Hindlimb muscle (tissue), 1 donor: ENCODE measurements around the gene KNSTRN. TPM values are rescaled to one million over a fixed set of nuclear protein-coding genes. Genes with fewer than 3 reads are reported as not detected.

Experiments
- DNase-seq: peaks from one replicate; pipeline ENCODE4 v3.0.0-alpha.2; 2013
- polyA plus RNA-seq: library from polyadenylated mRNA; unstranded; fragments of 120-200 nt; gene quantifications from one replicate; pipeline ENCODE4 v1.2.1, GENCODE V29; 2013; ENCODE audit not compliant: insufficient read length

The KNSTRN gene, protein sequence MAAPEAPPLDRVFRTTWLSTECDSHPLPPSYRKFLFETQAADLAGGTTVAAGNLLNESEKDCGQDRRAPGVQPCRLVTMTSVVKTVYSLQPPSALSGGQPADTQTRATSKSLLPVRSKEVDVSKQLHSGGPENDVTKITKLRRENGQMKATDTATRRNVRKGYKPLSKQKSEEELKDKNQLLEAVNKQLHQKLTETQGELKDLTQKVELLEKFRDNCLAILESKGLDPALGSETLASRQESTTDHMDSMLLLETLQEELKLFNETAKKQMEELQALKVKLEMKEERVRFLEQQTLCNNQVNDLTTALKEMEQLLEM
- 16.8 TPM for polyA plus RNA-seq

- peak; percentile 91 for DNase-seq
Measured at GRCh38 chr15:40382580-40383456, at the start of gene KNSTRN. TSS of gene KNSTRN (plus strand) at chr15:40382721. CDS start at chr15:40382836, 115 bp downstream.

GRCh38 chr15:40333922-40334492 lies 48.5 kb upstream of the KNSTRN start:
- DNase-seq: peak; percentile 76

GRCh38 chr15:40334541-40334940 lies 48.0 kb upstream of the KNSTRN start:
- no peak for DNase-seq

DNA sequence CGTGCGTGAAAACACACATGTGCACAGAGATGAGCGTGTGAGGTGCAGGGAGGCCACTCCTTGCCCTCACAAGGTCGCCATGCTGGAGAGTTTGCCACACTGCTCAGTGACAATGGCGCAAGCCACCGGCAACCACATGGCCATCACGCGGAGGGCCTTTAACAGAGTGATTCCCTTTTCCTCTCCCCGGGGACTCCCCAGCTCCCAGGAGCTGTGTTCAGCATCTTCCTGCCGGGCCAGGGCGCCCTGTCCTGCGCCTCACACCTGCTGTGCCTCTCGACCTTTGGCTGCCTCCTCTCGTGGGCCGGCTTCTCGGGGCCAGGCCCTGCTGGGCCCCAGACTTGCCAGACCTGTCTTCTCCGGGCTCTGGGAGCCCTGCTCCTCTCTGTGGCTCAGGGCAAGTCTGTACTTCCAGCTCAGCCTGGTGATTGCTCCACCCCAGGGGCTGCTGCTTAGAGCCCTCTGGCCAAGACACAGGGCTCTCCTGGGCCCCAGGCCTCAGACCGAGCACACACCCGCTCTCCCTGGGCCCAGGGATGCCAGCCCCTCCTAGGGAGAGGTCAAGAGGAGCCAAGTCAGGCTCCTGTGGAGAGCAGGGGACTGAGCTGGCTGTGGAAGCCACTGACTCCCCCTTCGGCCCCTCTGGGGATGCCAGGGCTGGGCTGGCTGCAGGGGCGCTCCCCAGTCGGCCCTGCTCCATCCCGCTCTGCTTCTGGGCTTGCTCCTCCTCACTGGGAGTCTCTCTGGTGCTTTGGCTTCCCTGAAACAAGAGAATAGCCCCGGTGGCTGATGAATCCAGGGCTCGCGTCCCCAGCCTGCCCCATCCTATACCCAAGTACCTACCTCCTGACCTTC lies 47.4 kb upstream of the KNSTRN start:
- no peak for DNase-seq

GRCh38 chr15:40335938-40336743 lies 46.4 kb upstream of the KNSTRN start:
- DNase-seq: no peak

DNA sequence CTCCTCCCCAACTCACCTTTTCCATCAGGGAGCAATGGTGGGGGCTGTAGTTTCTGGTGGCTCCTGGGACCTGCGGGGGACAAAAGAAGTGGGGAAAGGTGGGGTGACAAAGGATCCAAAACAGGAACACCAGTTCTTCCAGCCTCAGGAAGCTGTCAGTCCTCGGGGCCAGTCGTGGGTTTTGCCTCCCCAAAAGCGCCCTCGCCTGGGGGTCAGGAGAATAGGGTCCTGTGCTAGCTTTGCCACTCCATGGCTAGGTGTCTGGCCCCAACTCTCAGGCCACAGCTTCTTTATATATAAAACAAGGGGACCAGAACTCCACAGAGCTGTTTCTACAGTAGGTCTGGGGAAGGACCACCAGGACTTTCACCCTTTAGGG lies 45.8 kb upstream of the KNSTRN start:
- DNase-seq: no peak

- DNase-seq: no peak
Measured at GRCh38 chr15:40337597-40337996, 44.9 kb upstream of the KNSTRN start.

GRCh38 chr15:40338041-40338657 lies 44.4 kb upstream of the KNSTRN start:
- DNase-seq: peak; percentile 49

GRCh38 chr15:40338921-40339620 lies 43.5 kb upstream of the KNSTRN start:
- DNase-seq: no peak

GRCh38 chr15:40339621-40339945 lies 42.9 kb upstream of the KNSTRN start:
- no peak for DNase-seq

DNA sequence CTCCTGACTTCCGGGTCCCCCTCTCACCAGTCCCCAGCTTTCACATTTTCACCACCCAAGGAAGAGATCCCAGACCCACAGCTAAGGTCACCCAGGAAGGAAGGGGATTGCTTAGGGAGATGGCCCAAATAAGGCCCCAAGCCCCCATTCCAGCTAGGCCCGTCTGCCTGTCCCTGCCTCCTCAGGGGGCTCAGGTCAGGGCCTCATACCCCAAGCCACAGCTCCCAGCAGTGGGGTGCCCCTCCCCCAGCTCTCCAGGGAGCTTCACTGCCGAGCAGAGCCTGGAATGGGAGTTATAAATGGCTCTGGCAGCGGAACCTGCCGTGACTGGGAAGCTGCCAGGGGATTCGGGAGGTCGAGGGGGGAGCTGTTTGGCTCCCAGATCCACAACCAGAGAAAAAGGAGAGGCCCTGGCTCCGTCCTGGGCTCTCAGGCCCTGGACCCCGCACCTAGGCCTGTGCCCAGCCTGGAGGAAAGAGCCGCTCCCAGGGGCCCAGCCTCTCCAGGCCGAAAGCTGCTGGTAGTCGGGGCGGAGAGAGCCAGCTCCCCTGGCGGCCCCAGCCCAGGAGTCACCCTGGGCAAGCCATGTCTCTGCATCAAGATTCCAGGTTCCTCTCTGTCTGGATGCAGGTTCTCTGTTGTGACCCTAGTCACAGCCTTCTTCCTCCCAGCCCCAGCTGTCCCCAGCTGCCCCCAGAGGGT lies 42.3 kb upstream of the KNSTRN start:
- DNase-seq: peak; percentile 56

- peak; percentile 63 for DNase-seq
Measured at GRCh38 chr15:40340740-40341400, 41.7 kb upstream of the KNSTRN start, which contains the start of gene CCDC9B. TSS of gene CCDC9B (minus strand) at chr15:40340939. CDS start at chr15:40340819, 120 bp downstream.

GRCh38 chr15:40342416-40343320 lies 39.9 kb upstream of the KNSTRN start:
- DNase-seq: no peak

- DNase-seq: no peak
Measured at GRCh38 chr15:40343512-40343911, 39.0 kb upstream of the KNSTRN start.

- no peak for DNase-seq
Measured at GRCh38 chr15:40344217-40344616, 38.3 kb upstream of the KNSTRN start.

- DNase-seq: no peak
Measured at GRCh38 chr15:40344631-40345120, 37.8 kb upstream of the KNSTRN start.

GRCh38 chr15:40345225-40345866 lies 37.2 kb upstream of the KNSTRN start:
- no peak for DNase-seq
